ENCODE data around the gene OR4K14. TPM values are rescaled to one million over a fixed set of nuclear protein-coding genes. Genes with fewer than 3 reads are reported as not detected.
"Not testable (repeated sequence)": the region's sequence is repeated elsewhere in the genome, so short reads cannot be mapped to it uniquely, and the experiment has no call there.

Gene OR4K14, protein sequence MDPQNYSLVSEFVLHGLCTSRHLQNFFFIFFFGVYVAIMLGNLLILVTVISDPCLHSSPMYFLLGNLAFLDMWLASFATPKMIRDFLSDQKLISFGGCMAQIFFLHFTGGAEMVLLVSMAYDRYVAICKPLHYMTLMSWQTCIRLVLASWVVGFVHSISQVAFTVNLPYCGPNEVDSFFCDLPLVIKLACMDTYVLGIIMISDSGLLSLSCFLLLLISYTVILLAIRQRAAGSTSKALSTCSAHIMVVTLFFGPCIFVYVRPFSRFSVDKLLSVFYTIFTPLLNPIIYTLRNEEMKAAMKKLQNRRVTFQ
- total RNA-seq = not detected

DNA sequence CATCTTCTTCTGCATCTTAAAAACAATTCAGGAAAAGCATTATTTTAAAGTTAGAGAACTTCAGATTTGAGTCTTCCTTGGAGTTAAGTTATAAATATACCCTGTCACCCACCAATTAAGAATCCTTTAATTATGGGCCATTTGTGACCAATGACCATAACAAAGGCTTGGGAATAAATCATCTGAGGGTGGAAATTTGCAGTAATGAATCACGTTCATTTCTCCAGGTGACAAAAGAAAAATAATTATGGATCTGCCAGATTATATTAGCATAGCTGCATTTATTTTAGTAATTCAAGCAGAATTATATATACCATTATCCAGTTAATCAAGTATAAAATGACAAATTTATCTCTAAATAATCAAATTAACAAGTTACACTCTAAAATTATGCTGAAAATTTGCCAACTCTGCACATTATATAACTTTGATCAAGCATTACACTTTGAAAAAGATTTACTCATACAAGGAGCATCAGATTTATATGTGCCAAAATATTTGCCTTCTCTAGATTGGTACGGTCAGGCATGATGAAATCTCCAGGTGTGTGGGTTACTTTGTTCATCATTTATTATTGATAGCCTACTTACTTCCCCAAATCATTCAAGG, at the start of gene OR4K14:
OR4K14 (minus strand) TSS at position 51 of the 609 bp plus-strand sequence. CDS start 4,114 bp downstream, outside the sequence.
- H3K27ac Mint-ChIP-seq = no peak within 1 kb of the TSS
- peaks cover 8% of the 10 kb centered on the region for H3K9me3 Mint-ChIP-seq
- ATAC-seq (no peak), DNase-seq (ENCODE audit: low spot score) (no peak)
- H3K27me3 Mint-ChIP-seq = no peaks in the 10 kb centered on the region
- H3K36me3 Mint-ChIP-seq = no peaks in the 10 kb centered on the region
- H3K4me3 Mint-ChIP-seq = no peak within 1 kb of the TSS
- no peaks in the 10 kb centered on the region for H3K4me1 Mint-ChIP-seq (ENCODE audit: low read depth in 2 of 2)

GRCh38 chr14:20059745-20060144, 40.6 kb upstream of the OR4K14 start, which contains the start of gene OR4L1:
OR4L1 (plus strand) TSS chr14:20060045; CDS start chr14:20060045, 0 bp downstream.
- Mint-ChIP-seq H3K27me3 (no peaks in the 10 kb centered on the region), H3K27ac (no peak within 1 kb of the TSS), H3K9me3 (peaks cover 7% of the 10 kb centered on the region), H3K4me1 (ENCODE audit: low read depth in 2 of 2) (no peaks in the 10 kb centered on the region), H3K36me3 (no peaks in the 10 kb centered on the region), H3K4me3 (no peak within 1 kb of the TSS)
- no peak for DNase-seq (ENCODE audit: low spot score)
- no peak for ATAC-seq

- no peak for DNase-seq (ENCODE audit: low spot score)
- ATAC-seq = no peak
- no peak overlapping the region for H3K4me3 Mint-ChIP-seq
Observed at GRCh38 chr14:20048202-20048601, 29.1 kb upstream of the OR4K14 start.

GRCh38 chr14:20044243-20044642, 25.1 kb upstream of the OR4K14 start:
- Mint-ChIP-seq H3K4me3 (no peak overlapping the region), H3K9me3 (peaks cover 12% of the 10 kb centered on the region), H3K27me3 (no peaks in the 10 kb centered on the region), H3K27ac (no peak overlapping the region), H3K36me3 (no peaks in the 10 kb centered on the region), H3K4me1 (ENCODE audit: low read depth in 2 of 2) (no peaks in the 10 kb centered on the region)
- ATAC-seq = no peak
- DNase-seq (ENCODE audit: low spot score) = no peak

More at GRCh38 chr14:20048202-20048601, 29.1 kb upstream of the OR4K14 start:
- no peak overlapping the region for H3K27ac Mint-ChIP-seq
- H3K27me3 Mint-ChIP-seq = no peaks in the 10 kb centered on the region
- H3K9me3 Mint-ChIP-seq = peaks cover 10% of the 10 kb centered on the region
- H3K36me3 Mint-ChIP-seq = no peaks in the 10 kb centered on the region
- H3K4me1 Mint-ChIP-seq (ENCODE audit: low read depth in 2 of 2) = no peaks in the 10 kb centered on the region

DNA sequence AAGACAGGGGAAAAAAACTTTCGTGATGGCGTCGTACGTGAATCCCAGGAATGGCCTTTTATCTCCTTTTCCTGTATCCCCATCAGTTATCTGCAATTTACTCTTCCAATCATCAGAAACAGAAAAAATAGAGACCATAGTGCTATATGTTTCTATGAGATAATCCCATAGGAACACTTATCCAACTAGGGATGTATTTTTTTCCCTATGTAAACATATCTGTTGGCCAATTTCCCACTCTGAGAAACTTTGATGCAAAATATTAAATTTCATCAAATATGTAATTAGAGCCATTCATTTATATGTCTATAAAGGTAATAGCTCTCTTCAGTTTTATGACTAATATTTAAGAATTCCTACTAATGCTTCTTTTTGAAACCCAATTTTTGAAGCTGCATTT, 16.8 kb upstream of the OR4K14 start, which contains the start of gene OR4K13:
OR4K13 (minus strand) TSS at position 101 of the 400 bp plus-strand sequence. CDS start 1,280 bp downstream, outside the sequence.
- no peaks in the 10 kb centered on the region for H3K36me3 Mint-ChIP-seq
- H3K27me3 Mint-ChIP-seq = no peaks in the 10 kb centered on the region
- H3K9me3 Mint-ChIP-seq = peaks cover 3% of the 10 kb centered on the region
- no peak within 1 kb of the TSS for H3K4me3 Mint-ChIP-seq
- H3K4me1 Mint-ChIP-seq (ENCODE audit: low read depth in 2 of 2) = no peaks in the 10 kb centered on the region
- no peak for ATAC-seq
- no peak for DNase-seq (ENCODE audit: low spot score)
- no peak within 1 kb of the TSS for H3K27ac Mint-ChIP-seq

DNA sequence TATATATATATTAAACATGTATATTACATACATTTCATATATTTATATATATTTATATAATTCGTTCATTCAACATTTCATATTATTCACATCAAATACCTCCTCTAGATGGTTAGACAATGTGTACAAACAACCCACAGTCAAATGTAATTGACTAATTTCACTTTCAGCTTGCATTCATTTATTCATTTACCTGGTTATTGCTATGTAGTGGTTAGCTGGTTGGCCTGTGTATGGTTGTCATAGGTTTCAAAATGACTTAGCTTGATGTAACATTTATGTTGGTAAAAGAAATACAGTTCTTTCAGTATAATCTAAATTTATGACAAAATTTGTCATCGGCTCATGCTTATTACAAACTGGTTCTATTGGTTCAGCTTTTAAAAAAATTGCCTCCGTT, 16.3 kb upstream of the OR4K14 start:
- Mint-ChIP-seq H3K4me3 (no peak overlapping the region), H3K9me3 (peaks cover 3% of the 10 kb centered on the region)

DNA sequence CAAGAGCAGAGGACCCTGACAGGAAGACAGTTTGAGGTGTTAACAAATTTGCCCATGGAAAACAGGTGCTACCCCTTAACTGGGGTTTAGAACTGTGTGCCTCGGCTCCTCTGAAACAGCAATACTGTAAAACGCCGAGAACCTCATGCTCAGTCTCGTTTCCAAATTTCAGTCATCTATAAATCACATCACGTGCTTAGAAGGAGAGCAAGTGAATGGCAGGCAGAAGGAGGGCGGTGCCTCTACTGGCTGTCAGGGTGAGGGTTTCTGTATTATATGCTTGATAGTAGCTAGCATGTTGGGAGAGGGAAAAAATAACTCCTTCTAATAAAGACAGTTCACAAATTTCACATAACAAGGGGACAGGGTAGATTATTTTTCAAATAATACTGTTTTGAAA, 12.0 kb upstream of the OR4K14 start:
- no peaks in the 10 kb centered on the region for H3K36me3 Mint-ChIP-seq
- no peaks in the 10 kb centered on the region for H3K4me1 Mint-ChIP-seq (ENCODE audit: low read depth in 2 of 2)
- peaks cover 3% of the 10 kb centered on the region for H3K9me3 Mint-ChIP-seq
- ATAC-seq (no peak), DNase-seq (ENCODE audit: low spot score) (no peak)
- no peak overlapping the region for H3K4me3 Mint-ChIP-seq
- no peaks in the 10 kb centered on the region for H3K27me3 Mint-ChIP-seq
- H3K27ac Mint-ChIP-seq = no peak overlapping the region

More for the DNA sequence above, 16.3 kb upstream of the OR4K14 start:
- Mint-ChIP-seq H3K27me3 (no peaks in the 10 kb centered on the region), H3K4me1 (ENCODE audit: low read depth in 2 of 2) (no peaks in the 10 kb centered on the region), H3K36me3 (no peaks in the 10 kb centered on the region), H3K27ac (no peak overlapping the region)
- no peak for ATAC-seq
- DNase-seq (ENCODE audit: low spot score) = no peak

- DNase-seq (ENCODE audit: low spot score) = no peak
- Mint-ChIP-seq H3K4me3 (no peak overlapping the region), H3K4me1 (ENCODE audit: low read depth in 2 of 2) (no peaks in the 10 kb centered on the region), H3K9me3 (peaks cover 4% of the 10 kb centered on the region), H3K36me3 (no peaks in the 10 kb centered on the region), H3K27ac (no peak overlapping the region), H3K27me3 (no peaks in the 10 kb centered on the region)
- ATAC-seq = no peak
Observed at GRCh38 chr14:20008156-20008555, 11.0 kb downstream of the OR4K14 start.

DNA sequence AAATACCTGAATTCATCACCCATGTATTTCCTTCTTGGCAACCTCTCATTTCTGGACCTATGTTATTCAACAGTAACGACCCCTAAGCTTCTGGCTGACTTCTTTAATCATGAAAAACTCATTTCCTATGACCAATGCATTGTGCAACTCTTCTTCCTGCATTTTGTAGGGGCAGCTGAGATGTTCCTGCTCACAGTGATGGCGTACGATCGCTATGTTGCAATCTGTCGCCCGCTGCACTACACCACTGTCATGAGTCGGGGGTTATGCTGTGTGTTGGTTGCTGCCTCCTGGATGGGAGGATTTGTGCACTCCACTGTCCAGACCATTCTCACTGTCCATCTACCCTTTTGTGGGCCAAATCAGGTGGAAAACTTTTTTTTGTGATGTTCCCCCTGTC, 16.8 kb downstream of the OR4K14 start:
- no peaks in the 10 kb centered on the region for H3K27me3 Mint-ChIP-seq
- ATAC-seq = no peak
- no peaks in the 10 kb centered on the region for H3K4me1 Mint-ChIP-seq (ENCODE audit: low read depth in 2 of 2)
- H3K36me3 Mint-ChIP-seq = no peaks in the 10 kb centered on the region
- no peaks in the 10 kb centered on the region for H3K9me3 Mint-ChIP-seq
- DNase-seq (ENCODE audit: low spot score) = no peak
- H3K27ac Mint-ChIP-seq = no peak overlapping the region
- H3K4me3 Mint-ChIP-seq = no peak overlapping the region

DNA sequence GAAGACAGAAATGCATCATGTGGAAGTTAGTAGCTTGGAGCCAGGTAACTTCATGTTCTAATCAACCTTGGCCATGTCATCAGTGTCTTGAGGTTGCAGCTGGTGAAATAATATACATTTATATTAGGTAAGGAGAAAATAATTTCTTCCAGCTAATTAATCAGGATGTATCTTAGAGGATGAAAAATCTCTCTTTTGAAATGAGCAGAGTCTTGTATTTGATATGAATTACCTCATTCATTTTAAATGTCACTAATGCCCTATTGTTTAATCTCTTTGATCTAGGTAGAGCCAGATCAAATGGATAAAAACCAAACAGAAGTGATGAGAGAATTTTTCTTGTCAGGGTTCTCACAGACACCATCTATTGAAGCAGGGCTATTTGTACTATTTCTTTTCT, 17.2 kb downstream of the OR4K14 start, which contains the start of gene OR4Q2:
OR4Q2 (plus strand) TSS at position 301 of the 400 bp plus-strand sequence.
- ATAC-seq (no peak), DNase-seq (ENCODE audit: low spot score) (no peak)
- Mint-ChIP-seq H3K27me3 (no peaks in the 10 kb centered on the region), H3K27ac (no peak within 1 kb of the TSS), H3K9me3 (no peaks in the 10 kb centered on the region), H3K4me1 (ENCODE audit: low read depth in 2 of 2) (no peaks in the 10 kb centered on the region), H3K4me3 (no peak within 1 kb of the TSS), H3K36me3 (no peaks in the 10 kb centered on the region)

DNA sequence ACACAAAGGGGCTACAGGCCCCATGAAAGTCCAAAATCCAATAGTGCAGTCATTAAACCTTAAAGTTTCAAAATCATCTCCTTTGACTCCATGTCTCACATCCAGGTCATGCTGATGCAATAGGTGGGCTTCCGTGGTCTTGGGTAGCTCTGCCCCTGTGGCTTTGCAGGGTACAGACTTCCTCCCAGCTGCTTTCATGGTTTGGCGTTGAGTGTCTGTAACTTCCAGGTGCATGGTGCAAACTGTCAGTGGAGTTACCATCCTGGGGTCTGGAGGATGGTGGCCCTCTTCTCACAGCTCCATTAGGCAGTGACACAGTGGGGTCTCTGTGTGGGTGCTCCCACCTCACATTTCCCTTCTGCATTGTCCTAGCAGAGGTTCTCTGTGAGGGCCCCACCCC, 25.7 kb downstream of the OR4K14 start:
- ATAC-seq = no peak
- Mint-ChIP-seq H3K27me3 (no peaks in the 10 kb centered on the region), H3K9me3 (peaks cover 15% of the 10 kb centered on the region), H3K4me3 (no peak overlapping the region), H3K27ac (no peak overlapping the region), H3K36me3 (peaks cover 4% of the 10 kb centered on the region), H3K4me1 (ENCODE audit: low read depth in 2 of 2) (no peaks in the 10 kb centered on the region)
- DNase-seq (ENCODE audit: low spot score) = no peak

DNA sequence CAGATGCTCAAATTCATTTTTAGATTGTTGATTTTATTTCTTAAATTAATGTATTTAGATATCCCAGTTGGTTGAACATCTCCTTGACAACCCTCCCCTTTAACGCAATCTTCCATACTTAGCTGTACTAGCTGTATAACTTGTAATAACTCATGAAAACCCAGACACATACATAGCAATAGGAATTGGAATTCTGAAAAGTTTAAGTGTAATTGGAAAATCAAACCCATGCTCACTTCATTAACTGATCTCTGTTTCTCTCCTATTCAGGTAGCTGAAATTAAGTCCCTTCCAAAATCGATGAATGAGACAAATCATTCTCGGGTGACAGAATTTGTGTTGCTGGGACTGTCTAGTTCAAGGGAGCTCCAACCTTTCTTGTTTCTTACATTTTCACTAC, 43.8 kb downstream of the OR4K14 start, which contains the start of gene OR4K15:
OR4K15 (plus strand) TSS at position 301 of the 400 bp plus-strand sequence; CDS start at position 301, 0 bp downstream.
- no peak within 1 kb of the TSS for H3K4me3 Mint-ChIP-seq
- DNase-seq (ENCODE audit: low spot score) (no peak), ATAC-seq (no peak)
- H3K4me1 Mint-ChIP-seq (ENCODE audit: low read depth in 2 of 2) = peaks cover 10 to 21% of the 10 kb centered on the region in 2 donors
- H3K27ac Mint-ChIP-seq = no peak within 1 kb of the TSS
- H3K27me3 Mint-ChIP-seq = no peaks in the 10 kb centered on the region
- no peaks in the 10 kb centered on the region for H3K36me3 Mint-ChIP-seq
- H3K9me3 Mint-ChIP-seq = peaks cover 6% of the 10 kb centered on the region

- no peak for ATAC-seq
- no peak overlapping the region for H3K27ac Mint-ChIP-seq
- peaks cover 6% of the 10 kb centered on the region for H3K9me3 Mint-ChIP-seq
- H3K4me1 Mint-ChIP-seq (ENCODE audit: low read depth in 2 of 2) = peaks cover 10 to 21% of the 10 kb centered on the region in 2 donors
- H3K27me3 Mint-ChIP-seq = no peaks in the 10 kb centered on the region
- no peaks in the 10 kb centered on the region for H3K36me3 Mint-ChIP-seq
- DNase-seq (ENCODE audit: low spot score) = no peak
- no peak overlapping the region for H3K4me3 Mint-ChIP-seq
Observed at GRCh38 chr14:19974844-19975243, 44.3 kb downstream of the OR4K14 start.

- H3K9me3 Mint-ChIP-seq; H3K27me3 Mint-ChIP-seq; ATAC-seq; H3K27ac Mint-ChIP-seq; H3K4me1 Mint-ChIP-seq (ENCODE audit: low read depth in 2 of 2); H3K4me3 Mint-ChIP-seq; H3K36me3 Mint-ChIP-seq; DNase-seq (ENCODE audit: low spot score): not testable (repeated sequence)
Observed at GRCh38 chr14:19969735-19970134, 49.4 kb downstream of the OR4K14 start.
